DND-41 (cell line): ENCODE data around the gene PHF19.

Experiments
- CTCF ChIP-seq: IDR thresholded peaks from 2 replicates; pipeline ENCODE4 v1.5.1; 2012; ENCODE audit warnings: borderline replicate concordance, low read length, moderate library complexity, mild to moderate bottlenecking; ENCODE audit not compliant: poor library complexity, severe bottlenecking; ENCODE audit errors: extremely low read depth
- EZH2 ChIP-seq: IDR thresholded peaks from 3 replicates; pipeline ENCODE4 v1.6.1; 2012; ENCODE audit warnings: borderline replicate concordance, low read depth, mild to moderate bottlenecking, moderate library complexity, low read length, inconsistent platforms; ENCODE audit not compliant: severe bottlenecking

GRCh38 chr9:120807607-120808379 lies 69.2 kb downstream of the PHF19 start:
- no peak for TF ChIP-seq EZH2
- TF ChIP-seq CTCF, result no peak
